Stimulated activated CD4-positive, alpha-beta T cell treated with anti-CD3 and anti-CD28 coated beads, Interleukin-12 subunit alpha, Interleukin-12 subunit beta, amount 100 ng/mL, for 48 hours (primary cell): ENCODE data around the gene NRBF2.
A peak's percentile ranks its signal among the peaks of the same experiment; 100 is the strongest.

Experiments used
- DNase-seq, 3 donors: peaks; one replicate each; pipeline ENCODE4 v3.0.0-alpha.2; 2020; ENCODE audit warnings: low read depth in 2 of 3, low spot score in 1 of 3

Gene NRBF2

DNA sequence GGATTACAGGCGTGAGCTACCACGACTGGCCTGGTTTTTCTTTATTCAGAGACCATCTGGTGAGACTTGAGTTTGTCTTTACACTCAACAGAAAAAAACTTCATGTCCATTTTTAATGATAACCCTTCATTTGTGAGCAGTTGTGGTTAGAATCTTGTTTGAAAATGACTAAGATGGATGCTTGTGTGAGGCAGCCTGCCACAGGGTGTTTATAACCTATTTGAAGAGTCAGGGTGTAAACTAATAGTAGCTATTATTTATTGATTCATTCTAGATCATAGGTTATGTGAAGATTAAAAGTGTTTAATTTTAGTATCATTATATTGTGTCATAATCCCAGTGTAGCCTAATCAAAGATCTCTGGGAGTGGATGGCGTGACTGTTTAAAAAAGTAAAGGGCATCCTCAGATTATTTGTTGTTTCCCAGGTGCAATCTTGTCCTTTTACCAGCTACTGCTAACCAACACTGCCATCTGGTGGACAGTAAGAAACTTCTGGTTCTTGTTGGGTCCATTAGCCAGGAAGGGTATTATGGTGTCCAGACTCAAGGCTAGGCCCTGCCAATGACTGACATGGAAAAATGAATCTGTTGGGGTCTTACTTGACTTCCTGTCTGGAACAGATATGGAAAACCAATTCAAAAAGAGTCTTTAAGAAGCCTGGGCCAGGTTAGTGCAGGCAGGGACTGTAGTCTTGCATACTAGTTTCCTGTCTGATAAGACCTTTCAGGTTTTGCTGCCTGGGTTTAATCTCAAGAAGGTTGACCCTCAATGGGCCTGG is 24.9 kb downstream of the NRBF2 start:
- DNase-seq, result peak in 1 of 3 donors; percentile 46

DNA sequence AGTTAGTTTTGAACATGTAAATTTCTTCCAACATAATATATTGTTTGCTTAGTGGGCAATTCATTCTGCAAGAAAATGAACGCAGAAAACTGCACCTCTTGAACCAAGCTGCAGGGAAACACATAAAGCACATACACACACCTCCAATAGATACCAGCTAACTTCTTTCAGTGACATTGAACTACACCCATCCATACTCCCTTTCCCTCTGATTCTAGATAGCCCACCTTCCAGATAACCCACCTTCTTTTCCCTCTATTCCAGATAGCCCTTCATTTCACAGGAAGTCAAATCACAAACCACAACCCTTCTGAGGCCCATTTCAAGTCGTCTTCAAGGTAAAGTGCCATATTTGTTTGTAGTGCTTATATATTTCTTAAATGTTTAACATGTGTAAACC is 28.5 kb downstream of the NRBF2 start:
- no peak for DNase-seq

DNA sequence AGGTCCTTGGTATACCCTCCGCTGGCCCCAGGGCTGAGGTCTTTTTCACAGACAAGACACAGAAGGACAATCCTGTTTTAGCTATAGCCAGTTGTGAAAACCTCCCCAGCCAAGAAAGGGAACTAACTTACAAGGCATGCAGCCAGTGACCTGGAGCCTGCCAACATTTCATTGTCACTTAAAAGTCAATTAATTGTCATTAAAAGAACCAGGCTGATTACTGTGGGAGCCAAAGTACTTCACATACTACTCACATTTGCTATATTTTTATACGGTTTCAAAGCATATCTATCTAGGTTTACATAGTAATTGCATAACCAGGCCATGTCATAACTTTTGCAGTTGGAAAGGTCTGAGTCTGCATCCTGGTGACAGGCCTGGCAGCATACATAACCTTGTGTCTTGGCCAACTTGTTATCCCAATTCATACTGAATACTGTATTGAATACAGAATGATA is 31.1 kb downstream of the NRBF2 start:
- no peak for DNase-seq

DNA sequence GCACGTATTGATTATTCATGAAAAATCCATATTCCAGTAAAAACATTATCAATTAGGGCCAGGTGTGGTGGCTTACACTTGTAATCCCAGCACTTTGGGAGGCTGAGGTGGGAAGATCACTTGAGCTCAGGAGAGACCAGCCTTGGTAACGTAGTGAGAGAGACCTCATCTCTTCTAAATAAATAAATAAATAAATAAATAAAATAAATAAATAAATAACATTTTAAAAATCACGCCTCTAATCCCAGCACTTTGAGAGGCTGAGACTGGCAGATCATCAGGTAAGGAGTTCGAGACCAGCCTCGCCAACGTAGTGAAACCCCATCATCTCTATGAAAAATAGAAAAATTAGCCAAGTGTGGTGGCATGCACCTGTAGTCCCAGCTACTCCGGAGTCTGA is 32.1 kb downstream of the NRBF2 start:
- DNase-seq, result no peak

DNA sequence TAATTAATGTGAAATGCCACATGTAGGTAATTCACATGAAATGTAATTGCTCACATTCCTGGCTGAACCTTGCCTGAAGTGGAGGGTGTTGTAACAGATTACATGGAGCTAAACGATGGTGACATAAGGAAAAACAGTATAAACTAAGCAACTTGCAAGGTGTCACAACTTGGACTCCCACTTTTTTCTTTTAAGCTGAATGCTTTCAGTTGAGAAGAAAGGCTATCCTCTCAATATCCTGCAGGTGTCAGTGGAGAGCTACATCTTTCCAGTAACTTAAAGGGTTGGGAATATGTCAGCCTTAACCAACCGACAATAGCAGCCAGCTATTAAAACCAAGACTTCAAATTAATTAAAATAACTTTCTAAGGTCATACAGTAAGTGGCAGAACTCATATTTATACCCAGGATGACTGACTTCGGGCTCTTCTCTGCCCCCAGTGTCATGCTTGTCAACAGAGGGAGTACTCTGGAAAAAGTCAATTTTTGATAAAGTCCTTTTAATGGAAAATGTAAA is 33.7 kb downstream of the NRBF2 start:
- peak in 1 of 3 donors; percentile 37 for DNase-seq

DNA sequence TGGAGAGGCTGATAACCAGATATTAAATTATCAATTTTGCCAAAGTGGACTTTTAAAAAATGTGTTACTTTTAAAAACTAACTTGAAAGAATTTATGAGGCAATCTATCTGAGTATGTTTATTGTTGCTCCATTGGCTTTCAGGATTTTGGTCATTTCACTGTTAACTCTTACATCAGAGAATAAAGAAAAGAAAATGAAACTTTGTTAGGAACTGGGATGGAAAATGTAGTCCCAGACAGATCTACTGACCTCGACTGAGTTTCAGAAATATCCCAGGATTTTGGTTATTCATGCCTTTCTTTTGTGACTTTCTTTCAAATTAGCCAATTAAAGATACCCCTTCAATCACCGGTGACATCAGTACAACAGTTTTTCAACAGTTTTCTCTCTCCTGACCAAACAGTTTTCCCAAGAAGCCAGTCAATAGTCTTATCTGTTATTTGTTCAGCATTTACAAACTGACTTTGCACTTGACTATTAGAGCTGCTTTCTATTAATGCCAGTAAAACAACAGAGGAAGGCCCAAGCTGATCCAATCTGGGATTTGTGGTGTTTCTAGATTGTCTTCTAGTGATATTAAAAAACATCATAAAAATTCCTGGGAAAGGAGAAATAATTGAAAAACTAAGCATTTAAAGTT is 35.8 kb downstream of the NRBF2 start:
- no peak for DNase-seq

DNA sequence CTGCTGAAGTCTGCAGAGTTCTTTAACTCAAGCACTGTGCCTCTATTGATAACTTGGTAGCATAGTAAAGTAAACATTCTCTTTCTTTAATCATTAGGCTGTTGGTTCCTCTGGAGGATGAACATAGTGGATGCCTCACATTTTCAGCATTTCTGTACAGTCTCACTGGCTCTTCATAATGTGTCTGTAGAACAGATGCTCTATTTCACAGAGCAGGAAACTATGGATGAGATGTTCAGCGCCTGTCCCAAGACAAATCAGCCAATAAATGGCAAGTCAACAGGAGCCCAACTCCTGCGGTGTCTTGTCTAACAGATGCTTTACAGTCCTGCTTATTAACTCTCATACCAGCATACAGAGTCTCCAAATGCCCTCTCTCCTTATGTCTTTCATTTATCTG is 36.5 kb downstream of the NRBF2 start:
- no peak for DNase-seq

DNA sequence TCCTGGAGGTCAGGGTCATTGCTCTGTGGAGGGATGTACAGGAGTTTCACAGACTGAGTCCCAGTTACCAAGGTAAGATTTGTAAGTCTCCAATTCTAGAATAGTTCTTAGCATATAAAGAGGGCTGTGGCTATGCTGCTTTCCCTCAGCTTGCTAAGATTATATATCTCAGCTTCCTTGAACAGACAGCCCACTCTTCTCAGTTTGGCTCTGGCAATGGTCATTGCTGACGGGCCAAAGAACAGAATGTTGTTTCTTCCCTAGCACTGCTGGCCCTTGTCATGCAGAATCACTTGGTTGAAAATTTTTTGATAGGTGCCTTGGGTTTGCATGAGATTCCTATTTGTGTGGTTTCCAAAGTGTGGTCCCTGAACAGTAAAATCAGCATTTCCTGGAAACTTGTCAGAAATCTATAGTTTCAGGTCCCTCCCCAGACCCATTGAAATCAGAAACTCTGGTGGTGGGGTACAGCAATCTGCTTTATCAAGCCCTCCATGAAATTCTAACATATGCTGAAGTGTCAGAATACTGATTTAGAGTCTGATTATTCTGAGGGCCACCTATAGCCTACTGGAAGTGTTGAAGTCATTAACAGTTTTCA is 38.2 kb downstream of the NRBF2 start:
- DNase-seq, result no peak

DNA sequence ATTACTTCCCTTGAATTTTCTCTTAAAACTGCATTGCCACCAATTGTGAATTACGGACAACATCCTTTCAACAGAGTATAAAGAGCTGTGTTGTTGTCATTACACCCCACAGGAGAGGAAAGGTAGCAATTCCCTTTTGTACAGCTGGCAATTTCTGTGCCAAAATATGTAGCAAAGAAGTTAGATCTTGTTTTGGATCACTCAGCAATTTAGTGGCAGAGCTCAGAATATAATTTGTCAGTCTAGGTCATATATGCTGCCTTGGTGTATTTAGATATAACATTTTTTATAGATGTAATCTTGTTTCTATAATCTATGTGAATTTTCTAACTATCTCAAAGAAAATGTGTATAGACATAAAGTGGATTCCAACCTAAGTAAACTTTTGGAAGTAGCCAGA is 38.8 kb downstream of the NRBF2 start:
- no peak for DNase-seq

DNA sequence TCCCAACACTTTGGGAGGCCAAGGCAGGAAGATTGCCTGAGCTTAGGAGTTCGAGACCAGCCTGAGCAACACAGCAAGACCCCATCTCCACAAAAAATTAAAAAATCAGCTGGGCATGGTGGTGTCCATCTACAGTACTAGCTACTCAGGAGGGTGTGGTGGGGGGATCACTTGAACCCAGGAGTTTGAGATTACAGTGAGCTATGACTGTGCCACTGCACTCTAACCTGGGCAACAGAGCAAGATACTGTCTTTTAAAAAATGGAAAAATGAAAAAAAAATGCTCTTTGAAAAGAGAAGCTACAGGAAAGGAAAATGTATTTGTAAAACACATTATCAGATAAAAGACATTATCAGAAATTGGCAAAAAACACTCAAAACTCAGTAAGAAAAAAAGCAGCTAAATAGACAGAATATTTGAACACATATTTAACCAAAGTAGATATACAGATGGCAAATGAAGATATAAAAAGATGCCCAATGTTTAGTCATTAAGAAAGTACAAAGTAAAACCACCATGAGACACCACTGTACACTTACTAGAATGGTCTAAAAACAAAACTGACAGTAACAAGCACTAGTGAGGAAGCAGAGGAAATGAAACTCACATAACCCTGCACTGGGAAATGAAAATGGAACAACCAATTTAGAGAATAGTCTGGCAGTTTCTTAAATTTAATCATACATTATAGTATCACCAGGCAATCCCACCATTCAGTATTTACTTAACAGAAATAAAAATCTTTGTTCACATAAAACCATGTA is 40.5 kb downstream of the NRBF2 start:
- DNase-seq, result no peak

DNA sequence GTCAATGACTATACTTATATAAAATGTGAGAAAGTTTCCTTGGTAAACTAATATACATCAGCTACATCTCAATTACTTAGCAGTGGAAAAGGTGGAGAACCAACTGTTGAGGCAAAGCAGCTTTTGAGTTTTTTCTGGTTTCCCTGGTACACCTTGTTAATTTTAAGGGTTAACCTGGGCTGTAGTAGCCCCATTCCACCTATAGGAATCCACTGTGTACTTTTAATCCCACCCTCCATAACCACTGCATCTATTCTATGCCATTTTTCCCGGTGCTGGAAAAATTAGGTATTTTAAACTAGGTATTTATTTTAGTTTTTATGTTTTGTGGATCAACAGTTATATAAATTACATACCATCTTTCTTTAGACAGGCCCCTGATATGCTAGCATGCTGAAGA is 42.4 kb downstream of the NRBF2 start:
- DNase-seq, result no peak

DNA sequence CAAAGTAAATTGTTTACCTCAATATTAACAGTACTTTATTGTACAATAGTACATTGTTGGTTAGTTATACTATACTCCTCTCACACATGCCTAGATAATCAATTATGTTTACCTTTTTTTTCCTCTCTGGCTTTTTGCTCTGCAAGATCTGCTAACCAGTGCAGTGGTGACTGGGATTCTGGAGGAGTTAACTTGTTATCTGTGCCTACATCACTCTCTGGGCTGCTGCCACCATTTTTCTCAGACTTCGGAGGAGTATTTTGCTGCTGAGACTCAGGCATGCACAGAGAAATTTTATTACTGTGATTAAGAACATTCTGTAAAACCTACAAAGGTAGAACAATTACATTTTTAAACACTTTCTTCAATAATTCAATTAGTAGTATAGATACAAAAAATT is 59.7 kb downstream of the NRBF2 start:
- DNase-seq, result no peak

DNA sequence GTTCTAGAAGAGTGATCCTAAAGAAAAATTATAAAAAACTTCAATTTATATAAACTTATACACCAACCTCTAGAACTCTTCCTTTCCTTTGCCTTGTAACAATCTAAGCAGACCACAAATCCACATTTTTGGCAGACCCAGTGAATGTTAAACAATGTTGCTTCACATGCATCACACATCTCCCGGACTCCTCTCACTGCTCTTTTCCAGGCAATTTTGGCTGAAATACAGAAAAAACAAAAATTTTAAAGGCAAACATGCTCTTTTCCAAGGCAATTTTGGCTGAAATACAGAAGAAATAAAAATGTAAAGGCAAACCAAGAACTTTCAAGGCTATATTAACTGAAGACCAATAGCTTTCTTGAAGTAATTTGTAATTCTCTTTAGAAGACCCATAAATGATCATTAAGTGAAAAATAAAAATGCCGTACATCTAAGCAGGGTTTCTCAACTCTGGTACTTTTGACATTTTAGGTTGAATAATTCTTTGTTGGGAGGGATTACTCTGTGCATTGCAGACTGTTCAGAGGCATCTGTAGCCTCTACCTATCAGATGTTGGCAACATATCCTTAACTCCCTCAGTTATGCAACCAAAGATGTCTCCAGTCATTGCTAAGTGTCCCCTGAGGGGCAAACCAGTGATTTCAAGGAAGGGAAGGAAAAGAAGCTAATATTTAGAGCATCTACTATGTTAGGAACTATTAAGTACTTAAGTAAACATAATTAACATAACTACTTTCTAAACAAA is 64.4 kb downstream of the NRBF2 start:
- DNase-seq, result no peak

DNA sequence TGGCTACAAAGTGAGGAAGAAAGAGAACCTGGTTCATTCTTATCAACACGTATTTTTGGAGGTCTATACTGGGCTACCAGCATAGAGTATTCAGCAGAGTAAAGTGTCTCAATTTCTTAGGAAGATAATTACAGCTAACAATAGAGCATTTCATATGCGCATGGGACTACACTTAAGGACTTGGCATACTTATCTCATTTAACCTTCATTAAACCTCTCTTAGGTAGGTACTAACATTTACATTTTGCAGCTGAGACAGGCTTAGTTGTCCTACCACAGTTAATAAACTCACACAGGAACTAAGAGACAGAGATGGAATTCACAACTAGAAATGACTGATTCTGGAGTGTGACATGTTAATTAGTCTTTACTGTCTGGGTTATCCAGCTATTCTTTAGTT is 66.6 kb downstream of the NRBF2 start:
- DNase-seq, result no peak

DNA sequence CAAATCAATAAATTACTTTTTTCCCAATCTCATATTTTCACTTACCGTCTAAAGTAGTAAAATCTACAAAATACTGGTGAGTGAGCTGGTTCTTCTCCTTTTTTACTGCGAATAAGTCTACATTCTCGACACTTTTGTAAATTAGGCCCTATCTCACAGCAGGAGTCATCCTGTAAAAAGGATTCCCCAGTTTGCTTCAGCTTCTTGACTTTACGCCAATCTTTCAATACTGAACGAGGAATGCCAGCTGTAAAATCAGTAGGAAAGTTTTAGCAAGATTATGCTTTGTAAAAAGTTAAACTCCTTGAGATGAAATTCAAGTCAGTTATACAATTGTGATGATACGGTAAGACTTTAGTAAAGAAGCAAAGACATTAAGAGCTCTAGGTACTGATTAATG is 67.3 kb downstream of the NRBF2 start:
- no peak for DNase-seq

DNA sequence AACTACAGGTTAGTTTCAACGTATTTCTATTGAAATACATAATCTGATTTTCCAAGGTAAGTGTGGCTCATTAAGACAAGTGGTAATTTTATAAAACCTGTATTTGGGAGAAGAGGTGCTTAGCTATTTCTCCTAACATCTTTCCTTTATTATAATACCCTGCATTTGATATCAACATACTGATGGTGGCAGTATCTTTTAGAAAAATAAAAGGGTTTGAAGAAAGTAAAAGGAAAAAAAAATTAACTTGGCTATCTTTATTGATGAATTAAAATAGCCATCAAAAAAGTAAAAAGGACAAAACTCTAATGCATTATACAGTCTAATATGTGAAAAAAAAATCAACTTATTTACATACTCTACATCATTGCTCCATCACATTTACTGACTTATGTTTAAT is 68.0 kb downstream of the NRBF2 start:
- DNase-seq, result no peak
